SK-N-SH (cell line): ENCODE data around the gene PPP2CA. TPM values are rescaled to one million over a fixed set of nuclear protein-coding genes. Genes with fewer than 3 reads are reported as not detected.

Source experiments
- CTCF ChIA-PET: fragments of 300-600, 350-600 bp; formaldehyde crosslinking; extraction: SDS; loops from one replicate; lab custom pipeline; 2021; lab: Yijun Ruan, JAX
- POLR2A ChIA-PET: fragments of 350-600 bp; sonication (Branson Sonifier 250); formaldehyde crosslinking; extraction: SDS; loops from one replicate; lab custom pipeline; 2020; ENCODE audit warnings: antibody characterized with exemption, inconsistent platforms; lab: Yijun Ruan, JAX
- DNase-seq: peaks from one replicate; pipeline ENCODE4 v3.0.0; 2012
- H2AFZ ChIP-seq: fragments of 200-600 bp; sonication (generic); 2 replicates; pipeline ENCODE4 v1.8.1; 2016; ENCODE audit warnings: antibody characterized with exemption, mild to moderate bottlenecking, low read depth
- H3F3A ChIP-seq: fragments of 200-600 bp; sonication (generic); replicated peaks from 2 replicates; pipeline ENCODE3; 2016; ENCODE audit warnings: antibody characterized with exemption, mild to moderate bottlenecking; ENCODE audit not compliant: insufficient read depth
- H3K27ac ChIP-seq, 2 experiments: fragments of 200-500 bp in 1 of 2; fragments of 200-600 bp in 1 of 2; sonication (Bioruptor generic) in 1 of 2; sonication (generic), shearing (Covaris generic) in 1 of 2; 2 replicates each; pipeline versions ENCODE4 v1.5.1 to v1.6.1; 2014 to 2016; ENCODE audit warnings: low read depth in 2 of 2, inconsistent platforms in 1 of 2, low read length in 1 of 2, mild to moderate bottlenecking in 1 of 2, mixed read lengths in 1 of 2
- H3K27me3 ChIP-seq: fragments of 200-600 bp; sonication (generic), shearing (Covaris generic); 2 replicates; pipeline ENCODE4 v1.6.1; 2016; ENCODE audit warnings: mixed run types; ENCODE audit not compliant: insufficient read depth
- H3K36me3 ChIP-seq, 2 experiments: fragments of 200-500 bp in 1 of 2; fragments of 200-600 bp in 1 of 2; sonication (Bioruptor generic) in 1 of 2; sonication (generic) in 1 of 2; replicated peaks in 1 of 2; 2 replicates each; pipeline versions ENCODE3 to v1.5.1; 2014 to 2016; ENCODE audit warnings: low read length in 1 of 2, mild to moderate bottlenecking in 1 of 2; ENCODE audit not compliant: insufficient read depth in 2 of 2, control insufficient read depth in 1 of 2
- H3K4me1 ChIP-seq, 2 experiments: fragments of 200-500 bp in 1 of 2; fragments of 200-600 bp in 1 of 2; sonication (Bioruptor generic) in 1 of 2; sonication (generic), shearing (Covaris generic) in 1 of 2; 2 replicates each; pipeline versions ENCODE4 v1.5.1 to v1.6.1; 2014 to 2016; ENCODE audit warnings: low read depth in 1 of 2, low read length in 1 of 2, mixed run types in 1 of 2; ENCODE audit not compliant: insufficient read depth in 2 of 2, control insufficient read depth in 1 of 2
- H3K4me2 ChIP-seq: fragments of 200-600 bp; sonication (generic), shearing (Covaris generic); 2 replicates; pipeline ENCODE4 v1.6.1; 2017; ENCODE audit warnings: mixed run types
- H3K4me3 ChIP-seq, 2 experiments: fragments of 200-500 bp in 1 of 2; fragments of 200-600 bp in 1 of 2; sonication (Bioruptor generic) in 1 of 2; sonication (generic), shearing (Covaris generic) in 1 of 2; 2 replicates each; pipeline versions ENCODE4 v1.5.1 to v1.8.1; 2014 to 2016; ENCODE audit warnings: low read depth in 2 of 2, inconsistent platforms in 1 of 2, low read length in 1 of 2, mild to moderate bottlenecking in 1 of 2, mixed read lengths in 1 of 2, moderate library complexity in 1 of 2
- H3K79me2 ChIP-seq: fragments of 200-600 bp; sonication (generic); 2 replicates; pipeline ENCODE4 v1.8.1; 2017; ENCODE audit warnings: mild to moderate bottlenecking; ENCODE audit not compliant: insufficient read depth
- H3K9ac ChIP-seq: fragments of 200-600 bp; sonication (generic); 2 replicates; pipeline ENCODE4 v1.6.1; 2017; ENCODE audit warnings: mixed run types
- H3K9me2 ChIP-seq: fragments of 200-600 bp; sonication (generic); 2 replicates; pipeline ENCODE4 v1.6.1; 2017; ENCODE audit warnings: mixed run types
- H3K9me3 ChIP-seq: fragments of 200-600 bp; sonication (generic); 2 replicates; pipeline ENCODE4 v1.6.1; 2017; ENCODE audit warnings: mixed run types, mild to moderate bottlenecking, moderate library complexity
- H4K20me1 ChIP-seq: fragments of 200-600 bp; sonication (generic); 2 replicates; pipeline ENCODE4 v1.6.1; 2017; ENCODE audit warnings: mild to moderate bottlenecking, mixed run types; ENCODE audit not compliant: insufficient read depth
- FOSL2 ChIP-seq: IDR thresholded peaks from 2 replicates; pipeline ENCODE4 v1.4.0; 2012; ENCODE audit warnings: low read depth, mild to moderate bottlenecking, moderate library complexity, borderline replicate concordance
- FOXJ3 ChIP-seq: sonication (generic); formaldehyde crosslinking; IDR thresholded peaks from 2 replicates; pipeline ENCODE4 v1.5.1; 2020; ENCODE audit warnings: mild to moderate bottlenecking, missing genetic modification reagents
- FOXM1 ChIP-seq: IDR thresholded peaks from 2 replicates; pipeline ENCODE4 v1.4.0; 2012; ENCODE audit warnings: low read depth, mild to moderate bottlenecking
- GABPA ChIP-seq: IDR thresholded peaks from 2 replicates; pipeline ENCODE4 v1.4.0; 2012; ENCODE audit warnings: low read depth, mild to moderate bottlenecking
- GATA2 ChIP-seq: sonication (generic); formaldehyde crosslinking; IDR thresholded peaks from 2 replicates; pipeline ENCODE4 v1.5.0; 2020; ENCODE audit warnings: mild to moderate bottlenecking, missing genetic modification reagents
- MAX ChIP-seq: IDR thresholded peaks from 2 replicates; pipeline ENCODE4 v1.4.0; 2012; ENCODE audit warnings: low read depth
- NFIC ChIP-seq: IDR thresholded peaks from 2 replicates; pipeline ENCODE4 v1.4.0; 2012; ENCODE audit warnings: borderline replicate concordance
- NRF1 ChIP-seq: IDR thresholded peaks from 2 replicates; pipeline ENCODE4 v1.6.1; 2012; ENCODE audit warnings: low read depth, mild to moderate bottlenecking, low read length
- PBX3 ChIP-seq: IDR thresholded peaks from 2 replicates; pipeline ENCODE4; 2012
- POLR2AphosphoS5 ChIP-seq: IDR thresholded peaks from 2 replicates; pipeline ENCODE4 v1.6.1; 2012; ENCODE audit warnings: low read depth, low read length
- RCOR1 ChIP-seq: fragments of 150-350 bp; IDR thresholded peaks from 2 replicates; pipeline ENCODE4 v1.6.1; 2017; ENCODE audit warnings: antibody characterized with exemption, low read length
- RFX5 ChIP-seq: IDR thresholded peaks from 2 replicates; pipeline ENCODE4 v1.6.1; 2012; ENCODE audit warnings: mild to moderate bottlenecking, improper control_type of control experiment, low read length
- RXRA ChIP-seq: IDR thresholded peaks from 2 replicates; pipeline ENCODE4 v1.4.0; 2012; ENCODE audit warnings: low read depth, mild to moderate bottlenecking, borderline replicate concordance
- SIN3A ChIP-seq: IDR thresholded peaks from 2 replicates; pipeline ENCODE4 v1.6.1; 2012; ENCODE audit warnings: low read depth, mild to moderate bottlenecking, low read length, moderate library complexity, borderline replicate concordance
- SMC3 ChIP-seq: IDR thresholded peaks from 2 replicates; pipeline ENCODE4 v1.6.1; 2012; ENCODE audit warnings: low read depth, low read length, improper control_type of control experiment
- TAF1 ChIP-seq: IDR thresholded peaks from 2 replicates; pipeline ENCODE4 v1.6.1; 2012; ENCODE audit warnings: low read depth, mild to moderate bottlenecking, low read length, moderate library complexity, borderline replicate concordance
- TCF12 ChIP-seq: IDR thresholded peaks from 2 replicates; pipeline ENCODE4 v1.4.0; 2012
- TEAD4 ChIP-seq: IDR thresholded peaks from 2 replicates; pipeline ENCODE4 v1.4.0; 2012; ENCODE audit warnings: mild to moderate bottlenecking, borderline replicate concordance; ENCODE audit not compliant: insufficient read depth
- USF1 ChIP-seq: IDR thresholded peaks from 2 replicates; pipeline ENCODE4 v1.4.0; 2012; ENCODE audit warnings: low read depth, borderline replicate concordance
- YY1 ChIP-seq: IDR thresholded peaks from 2 replicates; pipeline ENCODE4 v1.4.0; 2012; ENCODE audit warnings: low read depth, mild to moderate bottlenecking
- ZBTB33 ChIP-seq: IDR thresholded peaks from 2 replicates; pipeline ENCODE4 v1.4.0; 2012; ENCODE audit warnings: low read depth, borderline replicate concordance
- WGBS: methylation state at CpG from one replicate; pipeline ENCODE4 v1.1.6; 2017; ENCODE audit warnings: low lambda C conversion rate; 5-methylcytosine and 5-hydroxymethylcytosine counted together
- polyA plus RNA-seq, 3 experiments: library from polyadenylated mRNA; depleted of rRNA; stranded (reverse); fragments of >200 nt; gene quantifications; 2 replicates each; pipeline ENCODE4 v1.2.3, GENCODE V29; 2012

PPP2CA gene
- polyA plus RNA-seq, 1 of the 3 experiments (the other 2 are of a cell fraction) = 146 TPM

GRCh38 chr5:134189031-134189430 lies 36.8 kb downstream of the PPP2CA start:
- WGBS = 89% methylated on average over 3 of the region's 3 CpGs
- Histone ChIP-seq H3K4me3 (no peak overlapping the region), H3K4me2 (no peak overlapping the region), H3F3A (peaks cover 20% of the 10 kb centered on the region), H3K4me1 (no peaks in the 10 kb centered on the region; a peak in 1 of 4 replicates), H2AFZ (no peak overlapping the region), H3K27ac (no peak overlapping the region), H3K79me2 (peaks cover 10% of the 10 kb centered on the region; the same call in 1 of the 2 replicates), H3K36me3 (peaks cover 0 to 12% of the 10 kb centered on the region in 2 experiments), H3K9ac (no peak overlapping the region), H3K27me3 (no peaks in the 10 kb centered on the region), H4K20me1 (no peaks in the 10 kb centered on the region; the same call in 1 of the 2 replicates), H3K9me2 (no peaks in the 10 kb centered on the region), H3K9me3 (no peaks in the 10 kb centered on the region)
- POLR2A ChIA-PET = no interaction called here
- CTCF ChIA-PET = interaction anchor here (2.6 to 19.2 kb wide), 2 partner anchors 15 to 98 kb away, joined by 11 to 182 read pairs; no protein-coding TSS in a partner anchor
- TF ChIP-seq YY1 = no peak
- no peak for TF ChIP-seq RXRA
- TF ChIP-seq SIN3A = no peak
- TF ChIP-seq TEAD4 = no peak
- TF ChIP-seq NRF1 = no peak
- no peak for TF ChIP-seq FOXJ3
- no peak for TF ChIP-seq NFIC
- TF ChIP-seq TCF12 = no peak
- TF ChIP-seq FOSL2 = no peak
- no peak for TF ChIP-seq FOXM1
- no peak for TF ChIP-seq GABPA
- TF ChIP-seq POLR2AphosphoS5 = no peak
- TF ChIP-seq ZBTB33 = no peak
- no peak for TF ChIP-seq TAF1
- no peak for TF ChIP-seq PBX3
- TF ChIP-seq RFX5 = no peak
- no peak for TF ChIP-seq GATA2 (CRISPR knock-in tag)
- DNase-seq = no peak

- Histone ChIP-seq H3K27me3 (no peaks in the 10 kb centered on the region), H4K20me1 (no peaks in the 10 kb centered on the region; the same call in 1 of the 2 replicates), H3F3A (peaks cover 15% of the 10 kb centered on the region), H3K9me2 (no peaks in the 10 kb centered on the region), H3K4me2 (no peak overlapping the region), H3K4me1 (no peaks in the 10 kb centered on the region; a peak in 1 of 4 replicates), H3K9ac (no peak overlapping the region), H2AFZ (no peak overlapping the region), H3K4me3 (no peak overlapping the region), H3K27ac (no peak overlapping the region), H3K36me3 (peaks cover 0 to 6% of the 10 kb centered on the region in 2 experiments), H3K79me2 (peaks cover 4% of the 10 kb centered on the region; the same call in 1 of the 2 replicates), H3K9me3 (no peaks in the 10 kb centered on the region)
- CTCF ChIA-PET = interaction anchor here (1.2 to 19.2 kb wide), 5 partner anchors 16 to 399 kb away, joined by 3 to 182 read pairs (median 6); no protein-coding TSS in a partner anchor
- WGBS = 84% methylated on average over 1 of the region's 1 CpG
- POLR2A ChIA-PET = interaction anchor here (0.8 to 1.1 kb wide), 2 partner anchors 11 to 12 kb away, joined by 3 to 5 read pairs; no protein-coding TSS in a partner anchor
- no peak for DNase-seq
- no peak for TF ChIP-seq RFX5
- TF ChIP-seq USF1 = no peak
- no peak for TF ChIP-seq MAX
- TF ChIP-seq TCF12 = no peak
- no peak for TF ChIP-seq SIN3A
- TF ChIP-seq NRF1 = no peak
- TF ChIP-seq SMC3 = no peak
- no peak for TF ChIP-seq ZBTB33
- no peak for TF ChIP-seq RCOR1
Measured at GRCh38 chr5:134188092-134188491, 37.8 kb downstream of the PPP2CA start.
